GM23338 (cell line): ENCODE data around the gene GPR4. TPM values are rescaled to one million over a fixed set of nuclear protein-coding genes. Genes with fewer than 3 reads are reported as not detected.

ENCODE experiments used
- ATAC-seq: fragments of 200-7000 bp; cut with Tn5 transposase; 3 replicates; pipeline ENCODE4 v1.9.1; 2020
- DNase-seq: peaks from one replicate; pipeline ENCODE4 v3.0.0-alpha.2; 2015; ENCODE audit warnings: low spot score
- H2AFZ ChIP-seq: fragments of 200-600 bp; sonication (generic); 2 replicates; pipeline ENCODE4 v1.8.0; 2016; ENCODE audit warnings: antibody characterized with exemption, mild to moderate bottlenecking, moderate library complexity
- H3F3A ChIP-seq: fragments of 200-600 bp; sonication (generic); replicated peaks from 2 replicates; pipeline ENCODE4 v1.8.0; 2017; ENCODE audit warnings: antibody characterized with exemption, mixed run types, low read depth
- H3K27ac ChIP-seq: fragments of 200-600 bp; sonication (generic); 2 replicates; pipeline ENCODE4 v1.6.1; 2016; ENCODE audit warnings: low read depth
- H3K27me3 ChIP-seq: fragments of 200-600 bp; sonication (generic); 2 replicates; pipeline ENCODE4 v1.8.0; 2016; ENCODE audit warnings: mild to moderate bottlenecking, mixed run types, moderate library complexity; ENCODE audit not compliant: insufficient read depth
- H3K36me3 ChIP-seq: fragments of 200-600 bp; sonication (generic); 2 replicates; pipeline ENCODE4 v1.8.0; 2016; ENCODE audit warnings: mild to moderate bottlenecking; ENCODE audit not compliant: insufficient read depth
- H3K4me1 ChIP-seq: fragments of 200-600 bp; sonication (generic); 2 replicates; pipeline ENCODE4 v1.8.0; 2016; ENCODE audit warnings: mild to moderate bottlenecking, moderate library complexity; ENCODE audit not compliant: insufficient read depth
- H3K4me2 ChIP-seq: fragments of 200-600 bp; sonication (generic); 2 replicates; pipeline ENCODE4 v1.7.1; 2017; ENCODE audit warnings: mixed run types
- H3K4me3 ChIP-seq: fragments of 200-600 bp; sonication (generic); 2 replicates; pipeline ENCODE4 v1.6.1; 2016; ENCODE audit warnings: mixed run types
- H3K79me2 ChIP-seq: fragments of 200-600 bp; sonication (generic); replicated peaks from 2 replicates; pipeline ENCODE4 v1.8.0; 2017; ENCODE audit warnings: mild to moderate bottlenecking; ENCODE audit not compliant: insufficient read depth
- H3K9me2 ChIP-seq: fragments of 200-600 bp; sonication (generic); 2 replicates; pipeline ENCODE4 v1.8.0; 2017; ENCODE audit not compliant: insufficient read depth
- H4K20me1 ChIP-seq: fragments of 200-600 bp; sonication (generic); replicated peaks from 2 replicates; pipeline ENCODE4 v1.8.0; 2017; ENCODE audit warnings: mild to moderate bottlenecking; ENCODE audit not compliant: insufficient read depth
- H3K27ac Mint-ChIP-seq: 2 replicates; pipeline ENCODE4 v1.8.0; 2020; ENCODE audit warnings: inconsistent platforms, mild to moderate bottlenecking, moderate library complexity, mixed read lengths
- H3K27me3 Mint-ChIP-seq: 3 replicates; pipeline ENCODE4 v1.8.0; 2022; ENCODE audit warnings: low read depth, mild to moderate bottlenecking, moderate library complexity, mixed read lengths, inconsistent platforms; ENCODE audit not compliant: insufficient read depth, poor library complexity
- H3K36me3 Mint-ChIP-seq: 3 replicates; pipeline ENCODE4 v1.8.0; 2021; ENCODE audit warnings: low read depth, mild to moderate bottlenecking, inconsistent platforms, moderate library complexity, mixed read lengths
- H3K4me1 Mint-ChIP-seq: 3 replicates; pipeline ENCODE4 v1.8.0; 2020; ENCODE audit warnings: mild to moderate bottlenecking, inconsistent platforms, mixed read lengths
- H3K4me3 Mint-ChIP-seq: 3 replicates; pipeline ENCODE4 v1.8.0; 2021; ENCODE audit warnings: moderate library complexity, mild to moderate bottlenecking, inconsistent platforms, mixed read lengths
- H3K9me3 Mint-ChIP-seq: 3 replicates; pipeline ENCODE4 v1.8.0; 2020; ENCODE audit warnings: moderate library complexity, mild to moderate bottlenecking, inconsistent platforms, mixed read lengths
- EZH2 ChIP-seq: fragments of 200-600 bp; sonication (generic); IDR thresholded peaks from one replicate; pipeline ENCODE4 v1.8.0; 2017; ENCODE audit warnings: antibody characterized with exemption, mild to moderate bottlenecking, low read depth; ENCODE audit not compliant: unreplicated experiment
- EZH2phosphoT487 ChIP-seq: fragments of 200-600 bp; sonication (generic); IDR thresholded peaks from one replicate; pipeline ENCODE4 v1.8.1; 2018; ENCODE audit warnings: antibody characterized with exemption; ENCODE audit not compliant: unreplicated experiment
- NANOG ChIP-seq: IDR thresholded peaks from 2 replicates; pipeline ENCODE4 v1.6.1; 2016; ENCODE audit warnings: antibody characterized with exemption, borderline replicate concordance
- polyA plus RNA-seq: library from polyadenylated mRNA; unstranded; fragments of >200 nt; fragmentation: Nextera tagmentation; extraction: Ambion mirVana; gene quantifications from 2 replicates; pipeline ENCODE4 v1.2.1, GENCODE V29; 2016
- total RNA-seq: library from RNA; depleted of rRNA; stranded (reverse); fragments of >200 nt; shearing (Covaris generic); gene quantifications from 2 replicates; pipeline ENCODE4 v1.2.3, GENCODE V29; 2014
- TF ChIP-seq, protein P1 (sequence below): IDR thresholded peaks from 2 replicates; pipeline ENCODE4 v1.6.1; 2016; ENCODE audit warnings: antibody characterized with exemption
- TF ChIP-seq, protein P2 (sequence below): fragments of 250-450 bp; sonication (Bioruptor Pico); IDR thresholded peaks from 2 replicates; pipeline ENCODE4 v1.5.0; 2020; ENCODE audit warnings: mild to moderate bottlenecking, moderate library complexity
- TF ChIP-seq, protein P3 (sequence below), 2 experiments: fragments of 200-600 bp in 1 of 2; sonication (generic) in 1 of 2; conservative IDR thresholded peaks; 2 replicates each; pipeline versions ENCODE4 v1.5.1 to v1.6.1; 2016 to 2017; ENCODE audit warnings: antibody characterized with exemption in 2 of 2, low read depth in 2 of 2, mild to moderate bottlenecking in 2 of 2, moderate library complexity in 1 of 2

GPR4 gene
- total and polyA plus RNA-seq, 2 experiments from 2014 or later = 0.06 to 0.14 TPM

DNA sequence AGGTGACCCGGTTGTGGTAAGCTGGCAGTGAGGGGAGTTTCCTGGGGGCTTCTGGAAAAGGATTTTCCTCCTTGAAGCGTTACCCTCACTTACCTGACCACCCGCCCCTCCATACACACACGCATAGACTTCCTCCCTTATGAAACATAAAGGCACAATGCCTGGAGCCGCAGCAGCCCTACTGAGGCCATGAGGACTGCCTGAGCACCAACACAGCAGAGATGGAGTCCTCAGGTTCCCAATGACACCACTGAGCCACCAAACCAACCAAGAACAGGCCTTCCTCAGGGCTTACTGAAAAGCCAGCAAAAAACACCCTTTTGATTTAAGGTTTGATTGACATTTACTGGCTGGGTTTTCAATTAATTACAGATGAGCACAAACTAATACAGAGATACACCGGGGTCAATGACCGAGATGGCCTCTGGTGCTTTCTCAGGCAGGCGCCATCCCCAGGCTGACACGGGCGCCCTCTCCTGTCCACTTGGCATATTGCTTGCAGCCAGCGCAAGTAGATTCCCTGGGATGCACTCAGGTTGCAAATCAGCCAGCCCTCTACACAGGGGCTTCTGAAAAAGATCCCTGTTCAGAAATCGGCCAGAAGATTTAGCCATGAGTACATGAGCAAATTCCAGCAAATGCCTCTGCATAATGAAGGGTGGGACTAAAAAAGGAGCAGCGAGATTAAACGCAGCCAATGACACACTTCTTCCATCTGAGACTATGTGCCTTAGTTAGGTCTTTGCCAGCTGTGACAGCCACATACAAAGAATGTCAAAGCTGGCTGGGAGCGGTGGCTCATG is 32.2 kb downstream of the GPR4 start:
- H3K36me3 ChIP-seq = no peaks in the 10 kb centered on the region
- H2AFZ ChIP-seq = no peak overlapping the region
- H3K4me3 ChIP-seq = no peak overlapping the region
- H3F3A ChIP-seq = 0 out of 2 replicates have a peak, but pooled peaks cover 6% of the 10 kb centered on the region
- peaks cover 7% of the 10 kb centered on the region for H3K4me1 Mint-ChIP-seq
- H4K20me1 ChIP-seq = peaks cover 3% of the 10 kb centered on the region; the same call in 1 of the 2 replicates
- H3K79me2 ChIP-seq = peaks cover 5% of the 10 kb centered on the region
- H3K36me3 Mint-ChIP-seq = peaks cover 3% of the 10 kb centered on the region; the same call in 1 of the 3 replicates
- no peak overlapping the region; the same call in 2 of the 3 replicates for H3K4me3 Mint-ChIP-seq
- DNase-seq = peak; percentile 88
- H3K4me2 ChIP-seq = no peak overlapping the region
- TF ChIP-seq, protein P1, sequence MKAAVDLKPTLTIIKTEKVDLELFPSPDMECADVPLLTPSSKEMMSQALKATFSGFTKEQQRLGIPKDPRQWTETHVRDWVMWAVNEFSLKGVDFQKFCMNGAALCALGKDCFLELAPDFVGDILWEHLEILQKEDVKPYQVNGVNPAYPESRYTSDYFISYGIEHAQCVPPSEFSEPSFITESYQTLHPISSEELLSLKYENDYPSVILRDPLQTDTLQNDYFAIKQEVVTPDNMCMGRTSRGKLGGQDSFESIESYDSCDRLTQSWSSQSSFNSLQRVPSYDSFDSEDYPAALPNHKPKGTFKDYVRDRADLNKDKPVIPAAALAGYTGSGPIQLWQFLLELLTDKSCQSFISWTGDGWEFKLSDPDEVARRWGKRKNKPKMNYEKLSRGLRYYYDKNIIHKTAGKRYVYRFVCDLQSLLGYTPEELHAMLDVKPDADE = no peak
- TF ChIP-seq, protein P2, sequence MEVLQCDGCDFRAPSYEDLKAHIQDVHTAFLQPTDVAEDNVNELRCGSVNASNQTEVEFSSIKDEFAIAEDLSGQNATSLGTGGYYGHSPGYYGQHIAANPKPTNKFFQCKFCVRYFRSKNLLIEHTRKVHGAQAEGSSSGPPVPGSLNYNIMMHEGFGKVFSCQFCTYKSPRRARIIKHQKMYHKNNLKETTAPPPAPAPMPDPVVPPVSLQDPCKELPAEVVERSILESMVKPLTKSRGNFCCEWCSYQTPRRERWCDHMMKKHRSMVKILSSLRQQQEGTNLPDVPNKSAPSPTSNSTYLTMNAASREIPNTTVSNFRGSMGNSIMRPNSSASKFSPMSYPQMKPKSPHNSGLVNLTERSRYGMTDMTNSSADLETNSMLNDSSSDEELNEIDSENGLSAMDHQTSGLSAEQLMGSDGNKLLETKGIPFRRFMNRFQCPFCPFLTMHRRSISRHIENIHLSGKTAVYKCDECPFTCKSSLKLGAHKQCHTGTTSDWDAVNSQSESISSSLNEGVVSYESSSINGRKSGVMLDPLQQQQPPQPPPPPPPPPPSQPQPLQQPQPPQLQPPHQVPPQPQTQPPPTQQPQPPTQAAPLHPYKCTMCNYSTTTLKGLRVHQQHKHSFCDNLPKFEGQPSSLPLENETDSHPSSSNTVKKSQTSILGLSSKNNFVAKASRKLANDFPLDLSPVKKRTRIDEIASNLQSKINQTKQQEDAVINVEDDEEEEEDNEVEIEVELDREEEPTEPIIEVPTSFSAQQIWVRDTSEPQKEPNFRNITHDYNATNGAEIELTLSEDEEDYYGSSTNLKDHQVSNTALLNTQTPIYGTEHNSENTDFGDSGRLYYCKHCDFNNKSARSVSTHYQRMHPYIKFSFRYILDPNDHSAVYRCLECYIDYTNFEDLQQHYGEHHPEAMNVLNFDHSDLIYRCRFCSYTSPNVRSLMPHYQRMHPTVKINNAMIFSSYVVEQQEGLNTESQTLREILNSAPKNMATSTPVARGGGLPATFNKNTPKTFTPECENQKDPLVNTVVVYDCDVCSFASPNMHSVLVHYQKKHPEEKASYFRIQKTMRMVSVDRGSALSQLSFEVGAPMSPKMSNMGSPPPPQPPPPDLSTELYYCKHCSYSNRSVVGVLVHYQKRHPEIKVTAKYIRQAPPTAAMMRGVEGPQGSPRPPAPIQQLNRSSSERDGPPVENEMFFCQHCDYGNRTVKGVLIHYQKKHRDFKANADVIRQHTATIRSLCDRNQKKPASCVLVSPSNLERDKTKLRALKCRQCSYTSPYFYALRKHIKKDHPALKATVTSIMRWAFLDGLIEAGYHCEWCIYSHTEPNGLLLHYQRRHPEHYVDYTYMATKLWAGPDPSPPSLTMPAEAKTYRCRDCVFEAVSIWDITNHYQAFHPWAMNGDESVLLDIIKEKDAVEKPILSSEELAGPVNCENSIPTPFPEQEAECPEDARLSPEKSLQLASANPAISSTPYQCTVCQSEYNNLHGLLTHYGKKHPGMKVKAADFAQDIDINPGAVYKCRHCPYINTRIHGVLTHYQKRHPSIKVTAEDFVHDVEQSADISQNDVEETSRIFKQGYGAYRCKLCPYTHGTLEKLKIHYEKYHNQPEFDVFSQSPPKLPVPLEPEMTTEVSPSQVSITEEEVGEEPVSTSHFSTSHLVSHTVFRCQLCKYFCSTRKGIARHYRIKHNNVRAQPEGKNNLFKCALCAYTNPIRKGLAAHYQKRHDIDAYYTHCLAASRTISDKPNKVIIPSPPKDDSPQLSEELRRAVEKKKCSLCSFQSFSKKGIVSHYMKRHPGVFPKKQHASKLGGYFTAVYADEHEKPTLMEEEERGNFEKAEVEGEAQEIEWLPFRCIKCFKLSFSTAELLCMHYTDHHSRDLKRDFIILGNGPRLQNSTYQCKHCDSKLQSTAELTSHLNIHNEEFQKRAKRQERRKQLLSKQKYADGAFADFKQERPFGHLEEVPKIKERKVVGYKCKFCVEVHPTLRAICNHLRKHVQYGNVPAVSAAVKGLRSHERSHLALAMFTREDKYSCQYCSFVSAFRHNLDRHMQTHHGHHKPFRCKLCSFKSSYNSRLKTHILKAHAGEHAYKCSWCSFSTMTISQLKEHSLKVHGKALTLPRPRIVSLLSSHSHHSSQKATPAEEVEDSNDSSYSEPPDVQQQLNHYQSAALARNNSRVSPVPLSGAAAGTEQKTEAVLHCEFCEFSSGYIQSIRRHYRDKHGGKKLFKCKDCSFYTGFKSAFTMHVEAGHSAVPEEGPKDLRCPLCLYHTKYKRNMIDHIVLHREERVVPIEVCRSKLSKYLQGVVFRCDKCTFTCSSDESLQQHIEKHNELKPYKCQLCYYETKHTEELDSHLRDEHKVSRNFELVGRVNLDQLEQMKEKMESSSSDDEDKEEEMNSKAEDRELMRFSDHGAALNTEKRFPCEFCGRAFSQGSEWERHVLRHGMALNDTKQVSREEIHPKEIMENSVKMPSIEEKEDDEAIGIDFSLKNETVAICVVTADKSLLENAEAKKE (CRISPR knock-in tag) = no peak
- TF ChIP-seq, protein P3, sequence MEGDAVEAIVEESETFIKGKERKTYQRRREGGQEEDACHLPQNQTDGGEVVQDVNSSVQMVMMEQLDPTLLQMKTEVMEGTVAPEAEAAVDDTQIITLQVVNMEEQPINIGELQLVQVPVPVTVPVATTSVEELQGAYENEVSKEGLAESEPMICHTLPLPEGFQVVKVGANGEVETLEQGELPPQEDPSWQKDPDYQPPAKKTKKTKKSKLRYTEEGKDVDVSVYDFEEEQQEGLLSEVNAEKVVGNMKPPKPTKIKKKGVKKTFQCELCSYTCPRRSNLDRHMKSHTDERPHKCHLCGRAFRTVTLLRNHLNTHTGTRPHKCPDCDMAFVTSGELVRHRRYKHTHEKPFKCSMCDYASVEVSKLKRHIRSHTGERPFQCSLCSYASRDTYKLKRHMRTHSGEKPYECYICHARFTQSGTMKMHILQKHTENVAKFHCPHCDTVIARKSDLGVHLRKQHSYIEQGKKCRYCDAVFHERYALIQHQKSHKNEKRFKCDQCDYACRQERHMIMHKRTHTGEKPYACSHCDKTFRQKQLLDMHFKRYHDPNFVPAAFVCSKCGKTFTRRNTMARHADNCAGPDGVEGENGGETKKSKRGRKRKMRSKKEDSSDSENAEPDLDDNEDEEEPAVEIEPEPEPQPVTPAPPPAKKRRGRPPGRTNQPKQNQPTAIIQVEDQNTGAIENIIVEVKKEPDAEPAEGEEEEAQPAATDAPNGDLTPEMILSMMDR (conservative IDR thresholded peaks at IDR 0.05; ENCODE audit: low read depth in 2 of 2) = peak; percentile 91 to 94
- TF ChIP-seq EZH2 (no peak), NANOG (no peak), EZH2phosphoT487 (no peak)
- no peaks in the 10 kb centered on the region for H3K27me3 ChIP-seq
- H3K9me2 ChIP-seq = no peaks in the 10 kb centered on the region
- H3K4me1 ChIP-seq = peaks cover 1% of the 10 kb centered on the region; the same call in 1 of the 2 replicates
- H3K27ac Mint-ChIP-seq = no peak overlapping the region
- no peak overlapping the region for H3K27ac ChIP-seq
- ATAC-seq = peak; percentile 98
- H3K9me3 Mint-ChIP-seq = no peaks in the 10 kb centered on the region
- H3K27me3 Mint-ChIP-seq = peaks cover 2% of the 10 kb centered on the region
